K562 (cell line): ENCODE results near the gene SLAMF8. TPM values are rescaled to one million over a fixed set of nuclear protein-coding genes. Genes with fewer than 3 reads are reported as not detected.

Experiments
- CBX3 ChIP-seq, 2 experiments: IDR thresholded peaks; 1 replicate in 1 of 2; 2 replicates in 1 of 2; pipeline ENCODE4 v1.6.1; 2012; ENCODE audit warnings: inconsistent platforms in 2 of 2, low read length in 2 of 2, borderline replicate concordance in 1 of 2, control low read depth in 1 of 2
- GABPA ChIP-seq: fragments of 200-800 bp; sonication (Bioruptor generic); conservative IDR thresholded peaks from 2 replicates; pipeline ENCODE4 v1.6.1; 2016; ENCODE audit warnings: low read depth, missing genetic modification characterization, missing compliant biosample characterization
- GTF2F1 ChIP-seq: IDR thresholded peaks from 2 replicates; pipeline ENCODE4 v1.6.1; 2011; ENCODE audit warnings: low read depth, low read length, improper control_type of control experiment
- NR2C1 ChIP-seq, 2 experiments: fragments of 450-650 bp; IDR thresholded peaks; 2 replicates each; pipeline ENCODE4 v1.6.1; 2017; ENCODE audit warnings: mild to moderate bottlenecking in 2 of 2, antibody characterized with exemption in 1 of 2, inconsistent platforms in 1 of 2, missing compliant biosample characterization in 1 of 2, missing genetic modification characterization in 1 of 2
- RBM25 ChIP-seq: fragments of 200-400 bp; formaldehyde crosslinking; IDR thresholded peaks from 2 replicates; pipeline ENCODE4 v1.6.1; 2018; ENCODE audit warnings: low read length, low read depth, moderate library complexity; ENCODE audit not compliant: severe bottlenecking
- RFX1 ChIP-seq: fragments of 450-650 bp; IDR thresholded peaks from 2 replicates; pipeline ENCODE4 v1.6.1; 2016; ENCODE audit warnings: mild to moderate bottlenecking, moderate library complexity
- TEAD2 ChIP-seq: fragments of 450-650 bp; IDR thresholded peaks from 2 replicates; pipeline ENCODE4 v1.6.1; 2016; ENCODE audit warnings: missing genetic modification characterization, control low read depth, missing compliant biosample characterization
- TRIM28 ChIP-seq: fragments of 450-650 bp; IDR thresholded peaks from 2 replicates; pipeline ENCODE4 v1.6.1; 2017
- USF2 ChIP-seq: sonication (generic); formaldehyde crosslinking; IDR thresholded peaks from 2 replicates; pipeline ENCODE4 v1.5.0; 2020; ENCODE audit warnings: missing genetic modification reagents
- ZNF347 ChIP-seq: fragments of 450-650 bp; formaldehyde crosslinking; IDR thresholded peaks from 2 replicates; pipeline ENCODE4 v1.4.0; 2020; ENCODE audit warnings: low read depth, mild to moderate bottlenecking, moderate library complexity
- ZNF408 ChIP-seq: fragments of 250-450 bp; sonication (Bioruptor Pico); IDR thresholded peaks from 2 replicates; pipeline ENCODE4 v1.4.0; 2020; ENCODE audit warnings: low read depth, mild to moderate bottlenecking, moderate library complexity
- polyA plus RNA-seq, 8 experiments: library from polyadenylated mRNA; depleted of rRNA in 4 of 8; stranded (reverse) in 5 of 8; unstranded in 3 of 8; fragments of >200 nt; fragmentation: Nextera tagmentation in 2 of 8; fragmentation: Illumina TruSeq in 1 of 8; extraction: Ambion mirVana in 2 of 8; extraction: Trizol in 1 of 8; gene quantifications; 2 replicates each; pipeline versions ENCODE4 v1.2.1 to v1.2.3, GENCODE V29; 2011 to 2014; ENCODE audit warnings: inconsistent platforms in 1 of 8, missing spikeins in 1 of 8
- total RNA-seq, 7 experiments: library from RNA; depleted of rRNA in 6 of 7; stranded (reverse); fragments of >200 nt in 6 of 7; fragmentation: Illumina TruSeq in 2 of 7; extraction: Trizol in 2 of 7; gene quantifications; 2 replicates each; pipeline versions ENCODE4 v1.2.1 to v1.2.3, GENCODE V29; 2011 to 2021; ENCODE audit warnings: low replicate concordance in 1 of 7
- TF ChIP-seq, protein P1 (sequence below), 2 experiments: IDR thresholded peaks in 1 of 2; conservative IDR thresholded peaks in 1 of 2; 2 replicates each; pipeline ENCODE4 v1.6.1; 2016; ENCODE audit warnings: low read depth in 2 of 2, mild to moderate bottlenecking in 1 of 2, missing compliant biosample characterization in 1 of 2, missing genetic modification characterization in 1 of 2, moderate library complexity in 1 of 2
- TF ChIP-seq, protein P2 (sequence below): fragments of 450-650 bp; IDR thresholded peaks from 2 replicates; pipeline ENCODE4 v1.7.0; 2016; ENCODE audit warnings: borderline replicate concordance
- TF ChIP-seq, protein P3 (sequence below): fragments of 450-650 bp; formaldehyde crosslinking; IDR thresholded peaks from 2 replicates; pipeline ENCODE4 v1.4.0; 2020; ENCODE audit warnings: mild to moderate bottlenecking, moderate library complexity
- TF ChIP-seq, protein P4 (sequence below): sonication (generic); formaldehyde crosslinking; IDR thresholded peaks from 2 replicates; pipeline ENCODE4 v1.8.0; 2022; ENCODE audit warnings: mild to moderate bottlenecking, missing genetic modification reagents, borderline replicate concordance

SLAMF8 gene
- total and polyA plus RNA-seq, 9 of the 15 experiments (the other 6 are each of a cell fraction or from before 2014, with no cell fraction given) = not detected

GRCh38 chr1:159780583-159781582 lies 45.8 kb upstream of the SLAMF8 start, which contains the start of gene DUSP23 (continued):
- TF ChIP-seq, protein P1, sequence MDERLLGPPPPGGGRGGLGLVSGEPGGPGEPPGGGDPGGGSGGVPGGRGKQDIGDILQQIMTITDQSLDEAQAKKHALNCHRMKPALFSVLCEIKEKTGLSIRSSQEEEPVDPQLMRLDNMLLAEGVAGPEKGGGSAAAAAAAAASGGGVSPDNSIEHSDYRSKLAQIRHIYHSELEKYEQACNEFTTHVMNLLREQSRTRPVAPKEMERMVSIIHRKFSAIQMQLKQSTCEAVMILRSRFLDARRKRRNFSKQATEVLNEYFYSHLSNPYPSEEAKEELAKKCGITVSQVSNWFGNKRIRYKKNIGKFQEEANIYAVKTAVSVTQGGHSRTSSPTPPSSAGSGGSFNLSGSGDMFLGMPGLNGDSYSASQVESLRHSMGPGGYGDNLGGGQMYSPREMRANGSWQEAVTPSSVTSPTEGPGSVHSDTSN (CRISPR knock-in tag; IDR thresholded peaks at IDR 0.05; ENCODE audit: low read depth) = no peak
- TF ChIP-seq, protein P1 (tag; conservative IDR thresholded peaks at IDR 0.05; ENCODE audit: low read depth) = 0 out of 2 replicates have a peak, but pooled peaks have one; percentile 5
- TF ChIP-seq GABPA (tag) (peak; percentile 67), USF2 (CRISPR knock-in tag) (peak; percentile 95), RFX1 (peak; percentile 81), ZNF347 (no peak), TRIM28 (no peak), CBX3 (IDR thresholded peaks at IDR 0.05; ENCODE audit: borderline replicate concordance in 1 of 2, low read length in 2 of 2) (peak in 1 of 2 experiments; percentile 81; a peak in 1 of 3 replicates), RBM25 (peak; percentile 57), NR2C1 (IDR thresholded peaks at IDR 0.05) (peak; percentile 89), NR2C1 (tag; IDR thresholded peaks at IDR 0.05) (peak; percentile 93), GTF2F1 (no peak), TEAD2 (tag) (no peak), ZNF408 (no peak)
- TF ChIP-seq, protein P2, sequence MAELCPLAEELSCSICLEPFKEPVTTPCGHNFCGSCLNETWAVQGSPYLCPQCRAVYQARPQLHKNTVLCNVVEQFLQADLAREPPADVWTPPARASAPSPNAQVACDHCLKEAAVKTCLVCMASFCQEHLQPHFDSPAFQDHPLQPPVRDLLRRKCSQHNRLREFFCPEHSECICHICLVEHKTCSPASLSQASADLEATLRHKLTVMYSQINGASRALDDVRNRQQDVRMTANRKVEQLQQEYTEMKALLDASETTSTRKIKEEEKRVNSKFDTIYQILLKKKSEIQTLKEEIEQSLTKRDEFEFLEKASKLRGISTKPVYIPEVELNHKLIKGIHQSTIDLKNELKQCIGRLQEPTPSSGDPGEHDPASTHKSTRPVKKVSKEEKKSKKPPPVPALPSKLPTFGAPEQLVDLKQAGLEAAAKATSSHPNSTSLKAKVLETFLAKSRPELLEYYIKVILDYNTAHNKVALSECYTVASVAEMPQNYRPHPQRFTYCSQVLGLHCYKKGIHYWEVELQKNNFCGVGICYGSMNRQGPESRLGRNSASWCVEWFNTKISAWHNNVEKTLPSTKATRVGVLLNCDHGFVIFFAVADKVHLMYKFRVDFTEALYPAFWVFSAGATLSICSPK = no peak
- TF ChIP-seq, protein P3, sequence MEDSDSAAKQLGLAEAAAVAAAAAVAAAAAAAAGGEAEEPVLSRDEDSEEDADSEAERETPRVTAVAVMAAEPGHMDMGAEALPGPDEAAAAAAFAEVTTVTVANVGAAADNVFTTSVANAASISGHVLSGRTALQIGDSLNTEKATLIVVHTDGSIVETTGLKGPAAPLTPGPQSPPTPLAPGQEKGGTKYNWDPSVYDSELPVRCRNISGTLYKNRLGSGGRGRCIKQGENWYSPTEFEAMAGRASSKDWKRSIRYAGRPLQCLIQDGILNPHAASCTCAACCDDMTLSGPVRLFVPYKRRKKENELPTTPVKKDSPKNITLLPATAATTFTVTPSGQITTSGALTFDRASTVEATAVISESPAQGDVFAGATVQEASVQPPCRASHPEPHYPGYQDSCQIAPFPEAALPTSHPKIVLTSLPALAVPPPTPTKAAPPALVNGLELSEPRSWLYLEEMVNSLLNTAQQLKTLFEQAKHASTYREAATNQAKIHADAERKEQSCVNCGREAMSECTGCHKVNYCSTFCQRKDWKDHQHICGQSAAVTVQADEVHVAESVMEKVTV (CRISPR knock-in tag) = peak; percentile 82
- TF ChIP-seq, protein P4, sequence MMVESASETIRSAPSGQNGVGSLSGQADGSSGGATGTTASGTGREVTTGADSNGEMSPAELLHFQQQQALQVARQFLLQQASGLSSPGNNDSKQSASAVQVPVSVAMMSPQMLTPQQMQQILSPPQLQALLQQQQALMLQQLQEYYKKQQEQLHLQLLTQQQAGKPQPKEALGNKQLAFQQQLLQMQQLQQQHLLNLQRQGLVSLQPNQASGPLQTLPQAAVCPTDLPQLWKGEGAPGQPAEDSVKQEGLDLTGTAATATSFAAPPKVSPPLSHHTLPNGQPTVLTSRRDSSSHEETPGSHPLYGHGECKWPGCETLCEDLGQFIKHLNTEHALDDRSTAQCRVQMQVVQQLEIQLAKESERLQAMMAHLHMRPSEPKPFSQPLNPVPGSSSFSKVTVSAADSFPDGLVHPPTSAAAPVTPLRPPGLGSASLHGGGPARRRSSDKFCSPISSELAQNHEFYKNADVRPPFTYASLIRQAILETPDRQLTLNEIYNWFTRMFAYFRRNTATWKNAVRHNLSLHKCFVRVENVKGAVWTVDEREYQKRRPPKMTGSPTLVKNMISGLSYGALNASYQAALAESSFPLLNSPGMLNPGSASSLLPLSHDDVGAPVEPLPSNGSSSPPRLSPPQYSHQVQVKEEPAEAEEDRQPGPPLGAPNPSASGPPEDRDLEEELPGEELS = peak; percentile 12; the same call in 1 of the 2 replicates
